GM19238 (cell line): ENCODE results near the gene HAT1.
A peak's percentile ranks its signal among the peaks of the same experiment; 100 is the strongest.
"Not testable (repeated sequence)": the region's sequence is repeated elsewhere in the genome, so short reads cannot be mapped to it uniquely, and the experiment has no call there.

Experiments used
- DNase-seq: peaks from one replicate; pipeline ENCODE4 v3.0.0; 2011; ENCODE audit warnings: low spot score; ENCODE audit not compliant: insufficient read length

The HAT1 gene

DNA sequence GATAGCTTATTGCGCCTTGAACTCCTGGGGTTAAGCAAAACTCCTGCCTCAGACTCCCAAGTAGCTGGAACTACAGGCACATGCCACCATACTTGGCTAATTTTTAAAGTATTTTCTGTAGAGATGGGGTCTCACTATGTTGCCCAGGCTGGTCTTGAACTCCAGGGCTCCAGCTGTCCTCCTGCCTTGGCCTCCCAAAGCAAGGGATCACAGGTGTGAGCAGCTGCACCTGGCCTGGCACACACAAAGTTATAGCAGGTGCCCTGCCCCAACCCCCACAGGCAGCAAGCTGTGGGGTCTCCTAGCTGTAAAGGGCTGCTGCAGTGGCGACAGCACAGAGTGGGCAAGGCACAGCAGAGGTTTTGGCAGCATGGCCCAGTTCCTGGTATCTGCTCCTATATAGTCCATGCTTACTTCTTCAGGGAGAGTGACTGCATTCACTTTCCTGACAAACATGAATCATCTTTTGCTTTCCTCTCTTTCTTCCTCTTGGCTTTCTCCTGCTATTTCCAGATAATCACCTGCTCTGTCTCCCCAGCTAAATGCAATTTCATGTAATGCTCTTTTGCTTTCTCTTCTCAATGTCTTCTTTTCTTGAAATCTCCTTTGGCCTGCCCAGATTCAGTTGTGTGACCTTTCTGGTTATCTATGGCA is 50.2 kb downstream of the HAT1 start:
- DNase-seq, result no peak

GRCh38 chr2:171979103-171979502 is 56.8 kb downstream of the HAT1 start:
- DNase-seq, result no peak

- not testable (repeated sequence) for DNase-seq
These were observed 61.7 kb downstream of the HAT1 start for GRCh38 chr2:171983924-171984323.

DNA sequence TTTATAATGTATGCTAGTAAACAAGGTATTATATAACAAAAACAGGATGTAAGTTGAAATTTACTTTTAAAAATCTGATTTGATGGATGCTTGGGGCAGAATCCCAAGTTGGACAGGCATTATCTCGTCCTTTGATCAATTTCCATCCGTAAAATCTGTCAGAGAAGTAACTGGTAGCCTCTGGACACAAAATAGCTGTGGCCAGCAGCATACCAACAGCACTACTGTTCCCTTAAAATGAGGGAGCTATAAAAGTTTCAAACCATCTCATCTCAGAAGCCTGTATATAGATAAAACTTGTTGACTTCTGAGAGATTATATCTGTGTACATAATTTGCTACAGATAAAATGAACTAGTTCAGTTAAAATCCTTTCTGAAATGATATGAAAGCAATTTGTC is 62.8 kb downstream of the HAT1 start:
- DNase-seq, result no peak

- no peak for DNase-seq
These were observed 64.5 kb downstream of the HAT1 start for GRCh38 chr2:171986778-171987177.

DNA sequence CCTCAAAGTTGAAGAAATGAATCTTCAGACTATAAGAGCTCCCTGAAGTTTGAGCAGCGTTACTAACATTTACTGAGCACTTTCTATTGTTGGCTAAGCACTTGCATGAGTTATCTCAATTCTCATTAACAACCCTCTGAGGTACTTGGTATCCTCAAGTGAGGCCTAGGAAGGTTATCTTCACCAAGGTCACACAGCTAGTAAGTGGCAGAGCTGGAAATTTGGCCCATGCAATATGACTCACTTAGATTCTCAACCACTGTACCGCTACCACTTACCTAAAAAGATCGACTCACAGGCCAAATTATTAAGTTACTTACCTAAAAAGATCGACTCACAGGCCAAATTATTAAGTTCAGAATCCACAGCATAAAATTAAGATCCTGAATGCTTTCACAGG is 68.8 kb downstream of the HAT1 start:
- DNase-seq, result no peak

DNA sequence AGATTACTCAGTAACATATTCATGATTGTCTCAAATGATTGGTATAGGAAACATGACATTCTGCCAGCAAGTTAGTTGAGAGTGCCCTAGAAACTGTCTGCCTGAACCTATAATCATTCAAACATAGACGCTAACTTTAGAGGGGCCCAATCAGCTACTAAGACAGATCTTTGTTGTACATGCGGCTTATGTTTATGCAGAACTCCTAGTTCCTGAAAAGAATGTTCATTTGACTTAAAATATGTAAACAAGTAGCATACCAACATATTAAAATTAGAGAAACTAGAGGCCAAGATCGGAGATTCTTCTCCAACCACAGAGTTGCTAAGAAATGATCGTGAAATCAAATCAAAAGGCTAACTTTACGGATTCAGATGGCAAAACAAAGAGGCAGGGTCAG is 73.3 kb downstream of the HAT1 start:
- DNase-seq, result no peak

- no peak for DNase-seq
These were observed 73.8 kb downstream of the HAT1 start for GRCh38 chr2:171996021-171996420.

GRCh38 chr2:171997031-171997430 is 74.8 kb downstream of the HAT1 start:
- not testable (repeated sequence) for DNase-seq

- DNase-seq, result no peak
These were observed 76.9 kb downstream of the HAT1 start for GRCh38 chr2:171999161-171999560.

DNA sequence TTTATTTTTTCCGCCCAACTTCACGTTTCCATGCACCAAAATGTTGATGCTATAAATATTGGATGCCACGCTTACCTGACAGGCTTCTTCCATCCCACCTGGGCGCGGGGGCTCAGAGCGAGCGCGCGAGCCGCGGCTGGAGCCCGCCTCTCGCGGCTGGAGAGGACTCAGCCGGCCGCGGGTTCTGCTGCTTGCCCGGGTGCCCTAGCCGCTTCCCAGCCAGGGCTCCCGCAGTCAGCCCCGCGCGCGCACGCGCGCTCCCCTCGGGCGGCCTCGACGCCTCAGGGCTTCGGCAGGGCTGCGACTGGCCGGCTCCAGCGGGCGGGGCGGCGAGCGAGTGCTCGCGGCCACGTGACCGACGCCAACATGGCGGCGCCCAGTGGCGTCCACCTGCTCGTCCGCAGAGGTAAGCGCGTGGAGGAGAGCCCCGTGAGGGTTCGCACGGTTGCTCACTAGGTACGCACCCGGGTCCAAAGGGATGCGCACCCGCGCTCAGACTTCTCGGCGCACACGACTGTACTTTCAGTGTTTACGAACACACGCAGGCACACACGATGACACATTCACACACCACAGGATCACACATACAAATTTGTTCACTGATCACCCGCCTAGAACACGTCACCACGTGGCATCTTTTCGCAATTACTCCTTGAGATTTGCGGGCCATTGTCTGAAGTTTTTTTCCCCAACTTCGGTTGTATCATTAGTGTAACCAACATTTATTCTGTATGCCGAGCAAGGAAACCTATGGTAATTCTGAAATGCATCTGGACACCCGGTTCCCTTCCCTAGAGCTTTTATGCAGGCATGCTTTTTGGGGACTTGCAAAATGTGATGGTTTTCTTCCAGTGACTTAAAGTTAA is 77.6 kb downstream of the HAT1 start, which contains the start of gene METAP1D:
TSS of gene METAP1D (plus strand) at position 350 of the 866 bp plus-strand sequence. CDS start at position 367, 17 bp downstream.
- DNase-seq, result peak; percentile 94

- no peak for DNase-seq
These were observed 78.6 kb downstream of the HAT1 start for GRCh38 chr2:172000696-172001361.

- DNase-seq, result no peak
These were observed 85.1 kb downstream of the HAT1 start for GRCh38 chr2:172007372-172007771.

GRCh38 chr2:172009823-172010222 is 87.6 kb downstream of the HAT1 start:
- no peak for DNase-seq

- no peak for DNase-seq
These were observed 89.7 kb downstream of the HAT1 start for GRCh38 chr2:172011812-172012575.

DNA sequence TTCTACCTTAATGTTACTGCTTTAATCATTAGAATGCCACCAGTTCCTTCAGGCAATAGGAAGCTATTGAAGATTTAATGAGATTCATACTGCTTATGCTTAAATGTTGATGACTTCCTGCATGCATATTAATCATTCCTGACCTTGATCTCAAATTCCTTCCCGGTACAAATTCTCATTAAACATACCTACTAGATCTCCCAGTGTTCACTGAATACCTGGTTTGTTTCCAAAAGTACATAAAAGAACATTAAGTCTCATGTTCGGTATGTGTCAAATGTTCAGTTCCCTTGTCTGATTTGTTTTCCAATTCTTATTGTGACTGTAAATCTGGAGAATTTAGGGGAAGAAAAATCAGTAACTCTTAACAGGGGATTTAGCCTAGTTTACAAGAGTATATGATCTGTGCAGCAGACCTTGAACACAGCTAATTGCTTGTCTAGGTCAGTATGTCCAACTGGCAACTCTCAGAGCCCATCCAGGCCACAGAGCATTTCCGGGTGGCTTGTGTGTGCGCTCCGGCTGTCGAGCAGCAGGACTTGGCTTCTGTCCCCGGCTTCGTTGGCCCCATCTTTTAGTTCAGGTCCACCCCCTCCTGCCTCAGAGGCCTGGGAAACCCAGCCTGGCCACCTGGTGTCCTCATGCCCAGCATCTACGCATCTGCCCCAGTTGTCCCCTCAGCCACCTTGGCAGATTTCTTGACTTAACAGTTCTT is 90.6 kb downstream of the HAT1 start:
- no peak for DNase-seq

DNA sequence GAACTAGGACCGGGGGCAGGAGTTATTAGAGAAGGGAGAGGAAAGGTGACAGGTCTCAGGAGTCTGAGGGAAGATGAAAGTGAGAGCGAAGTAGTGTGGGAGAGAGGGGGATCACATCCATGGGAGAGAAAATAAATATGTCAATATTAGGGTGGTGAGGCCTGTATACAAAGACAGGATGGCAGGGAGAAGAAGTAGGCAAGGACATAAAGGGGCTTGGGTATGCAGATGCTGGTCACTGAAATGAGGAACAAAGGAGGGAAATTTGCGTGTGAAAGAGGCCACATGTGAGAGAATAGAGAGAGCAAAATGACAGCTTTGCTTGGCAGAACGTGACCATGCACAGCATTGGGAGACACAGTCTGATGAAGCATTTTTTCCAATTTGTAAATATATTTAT is 91.1 kb downstream of the HAT1 start:
- DNase-seq, result peak; percentile 19

DNA sequence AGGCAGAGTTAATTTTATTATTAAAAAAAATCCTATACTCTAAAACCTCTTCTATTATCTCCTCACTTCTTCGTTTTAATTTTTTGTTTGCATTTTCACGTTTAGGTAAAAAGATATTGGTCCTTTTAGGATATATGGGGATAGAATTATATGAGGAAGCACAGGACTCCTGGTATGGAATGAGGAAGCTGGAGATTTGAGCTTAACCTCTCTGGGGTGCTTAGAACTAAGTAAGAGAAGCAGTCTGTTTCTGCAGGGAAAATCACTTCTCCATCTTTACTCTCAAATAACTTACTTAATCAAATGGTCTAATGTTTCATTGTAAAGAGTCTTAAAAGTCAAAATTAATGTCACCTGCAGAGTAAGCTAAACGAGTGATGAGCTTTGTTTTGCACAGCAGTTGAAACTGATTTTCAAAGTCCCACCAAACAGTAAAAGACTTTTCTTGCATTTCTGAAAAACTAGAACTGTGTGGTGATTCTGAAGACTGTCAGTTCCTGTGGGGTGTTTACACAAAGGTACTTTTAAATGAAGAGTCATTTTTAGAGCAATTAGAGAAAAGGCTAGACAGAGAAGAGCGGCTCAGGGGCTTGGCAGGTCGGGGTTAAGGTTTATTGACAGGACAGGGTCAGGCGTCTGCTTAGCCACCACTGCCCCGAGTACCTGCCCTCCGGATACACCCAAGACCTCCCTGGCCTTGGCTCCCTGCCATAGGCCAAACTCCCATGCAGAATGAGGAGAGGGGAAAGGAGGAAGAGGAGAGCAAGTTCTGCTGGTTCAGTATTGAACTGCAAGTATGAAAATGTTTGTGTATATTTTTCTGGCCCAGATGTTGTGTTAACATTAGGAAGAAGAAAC is 99.0 kb downstream of the HAT1 start:
- no peak for DNase-seq

- no peak for DNase-seq
These were observed 99.7 kb downstream of the HAT1 start for GRCh38 chr2:172021955-172022354.

GRCh38 chr2:172031536-172031935 is 109.3 kb downstream of the HAT1 start:
- DNase-seq, result no peak
